Body of pancreas (tissue), 4 donors: Measurements from ENCODE around the gene HIBCH.

Experiments used
- POLR2A ChIP-seq, 3 donors: fragments of 450-650 bp; IDR thresholded peaks; one replicate each; pipeline ENCODE4 v1.6.1; 2016; ENCODE audit warnings: antibody characterized with exemption in 3 of 3, mild to moderate bottlenecking in 2 of 3
- TF ChIP-seq, protein P1 (sequence below), 7 experiments: fragments of 450-650 bp in 4 of 7; fragments of 200-600 bp in 3 of 7; sonication (generic) in 3 of 7; IDR thresholded peaks; one replicate each; pipeline ENCODE4 v1.5.1; 2016 to 2019; ENCODE audit warnings: antibody characterized with exemption in 7 of 7

- TF ChIP-seq, protein P1, sequence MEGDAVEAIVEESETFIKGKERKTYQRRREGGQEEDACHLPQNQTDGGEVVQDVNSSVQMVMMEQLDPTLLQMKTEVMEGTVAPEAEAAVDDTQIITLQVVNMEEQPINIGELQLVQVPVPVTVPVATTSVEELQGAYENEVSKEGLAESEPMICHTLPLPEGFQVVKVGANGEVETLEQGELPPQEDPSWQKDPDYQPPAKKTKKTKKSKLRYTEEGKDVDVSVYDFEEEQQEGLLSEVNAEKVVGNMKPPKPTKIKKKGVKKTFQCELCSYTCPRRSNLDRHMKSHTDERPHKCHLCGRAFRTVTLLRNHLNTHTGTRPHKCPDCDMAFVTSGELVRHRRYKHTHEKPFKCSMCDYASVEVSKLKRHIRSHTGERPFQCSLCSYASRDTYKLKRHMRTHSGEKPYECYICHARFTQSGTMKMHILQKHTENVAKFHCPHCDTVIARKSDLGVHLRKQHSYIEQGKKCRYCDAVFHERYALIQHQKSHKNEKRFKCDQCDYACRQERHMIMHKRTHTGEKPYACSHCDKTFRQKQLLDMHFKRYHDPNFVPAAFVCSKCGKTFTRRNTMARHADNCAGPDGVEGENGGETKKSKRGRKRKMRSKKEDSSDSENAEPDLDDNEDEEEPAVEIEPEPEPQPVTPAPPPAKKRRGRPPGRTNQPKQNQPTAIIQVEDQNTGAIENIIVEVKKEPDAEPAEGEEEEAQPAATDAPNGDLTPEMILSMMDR (IDR thresholded peaks at IDR 0.05): no peak
- TF ChIP-seq POLR2A (IDR thresholded peaks at IDR 0.05): no peak
Measured at GRCh38 chr2:190170673-190171072, 149.0 kb downstream of the HIBCH start.
